ENCODE results near the gene GSS.

DNA sequence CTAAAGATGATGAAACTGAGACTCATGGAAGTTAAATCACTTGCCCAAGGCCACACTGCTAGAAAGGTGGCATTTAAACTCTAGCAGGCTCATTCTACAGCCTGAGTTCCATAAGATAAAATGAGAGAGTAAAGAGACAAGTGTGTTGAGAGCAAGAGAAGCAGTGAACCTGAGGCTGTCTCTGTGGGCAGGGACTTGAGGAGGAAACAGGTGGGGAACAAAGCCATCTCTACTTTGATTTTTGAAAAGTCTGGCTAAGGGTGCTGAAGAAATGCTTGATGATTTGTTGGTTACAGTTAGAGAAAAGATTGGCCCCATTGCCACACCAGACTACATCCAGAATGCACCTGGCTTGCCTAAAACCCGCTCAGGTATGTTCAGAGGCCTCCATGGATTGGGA is 29.0 kb downstream of the GSS start:
- no peak for TF ChIP-seq POLR2A (IDR thresholded peaks at IDR 0.05)
- no peak for TF ChIP-seq CTCF (IDR thresholded peaks at IDR 0.05)
